PC-3 (cell line): ENCODE results near the gene CHML.

Source experiments
- CTCF ChIP-seq: fragments of 300-600 bp; sonication (generic); conservative IDR thresholded peaks from 2 replicates; pipeline ENCODE4 v1.5.1; 2017; ENCODE audit warnings: antibody characterized with exemption, low read depth, mild to moderate bottlenecking, low read length
- EZH2 ChIP-seq: fragments of 300-600 bp; sonication (generic); IDR thresholded peaks from one replicate; pipeline ENCODE4 v1.6.1; 2017; ENCODE audit warnings: antibody characterized with exemption, mild to moderate bottlenecking, low read length; ENCODE audit not compliant: unreplicated experiment

GRCh38 chr1:241607497-241607896, 32.7 kb downstream of the CHML start:
- TF ChIP-seq CTCF (no peak), EZH2 (no peak)
